SK-N-SH (cell line): Measurements from ENCODE around the gene ITSN2. TPM values are rescaled to one million over a fixed set of nuclear protein-coding genes. Genes with fewer than 3 reads are reported as not detected.

ENCODE experiments used
- CTCF ChIA-PET: fragments of 300-600, 350-600 bp; formaldehyde crosslinking; extraction: SDS; loops from one replicate; lab custom pipeline; 2021; lab: Yijun Ruan, JAX
- POLR2A ChIA-PET: fragments of 350-600 bp; sonication (Branson Sonifier 250); formaldehyde crosslinking; extraction: SDS; loops from one replicate; lab custom pipeline; 2020; ENCODE audit warnings: antibody characterized with exemption, inconsistent platforms; lab: Yijun Ruan, JAX
- DNase-seq: peaks from one replicate; pipeline ENCODE4 v3.0.0; 2012
- H2AFZ ChIP-seq: fragments of 200-600 bp; sonication (generic); 2 replicates; pipeline ENCODE4 v1.8.1; 2016; ENCODE audit warnings: antibody characterized with exemption, mild to moderate bottlenecking, low read depth
- H3F3A ChIP-seq: fragments of 200-600 bp; sonication (generic); replicated peaks from 2 replicates; pipeline ENCODE3; 2016; ENCODE audit warnings: antibody characterized with exemption, mild to moderate bottlenecking; ENCODE audit not compliant: insufficient read depth
- H3K27ac ChIP-seq, 2 experiments: fragments of 200-500 bp in 1 of 2; fragments of 200-600 bp in 1 of 2; sonication (Bioruptor generic) in 1 of 2; sonication (generic), shearing (Covaris generic) in 1 of 2; 2 replicates each; pipeline versions ENCODE4 v1.5.1 to v1.6.1; 2014 to 2016; ENCODE audit warnings: low read depth in 2 of 2, inconsistent platforms in 1 of 2, low read length in 1 of 2, mild to moderate bottlenecking in 1 of 2, mixed read lengths in 1 of 2
- H3K27me3 ChIP-seq: fragments of 200-600 bp; sonication (generic), shearing (Covaris generic); 2 replicates; pipeline ENCODE4 v1.6.1; 2016; ENCODE audit warnings: mixed run types; ENCODE audit not compliant: insufficient read depth
- H3K36me3 ChIP-seq, 2 experiments: fragments of 200-500 bp in 1 of 2; fragments of 200-600 bp in 1 of 2; sonication (Bioruptor generic) in 1 of 2; sonication (generic) in 1 of 2; replicated peaks in 1 of 2; 2 replicates each; pipeline versions ENCODE3 to v1.5.1; 2014 to 2016; ENCODE audit warnings: low read length in 1 of 2, mild to moderate bottlenecking in 1 of 2; ENCODE audit not compliant: insufficient read depth in 2 of 2, control insufficient read depth in 1 of 2
- H3K4me1 ChIP-seq, 2 experiments: fragments of 200-500 bp in 1 of 2; fragments of 200-600 bp in 1 of 2; sonication (Bioruptor generic) in 1 of 2; sonication (generic), shearing (Covaris generic) in 1 of 2; 2 replicates each; pipeline versions ENCODE4 v1.5.1 to v1.6.1; 2014 to 2016; ENCODE audit warnings: low read depth in 1 of 2, low read length in 1 of 2, mixed run types in 1 of 2; ENCODE audit not compliant: insufficient read depth in 2 of 2, control insufficient read depth in 1 of 2
- H3K4me2 ChIP-seq: fragments of 200-600 bp; sonication (generic), shearing (Covaris generic); 2 replicates; pipeline ENCODE4 v1.6.1; 2017; ENCODE audit warnings: mixed run types
- H3K4me3 ChIP-seq, 2 experiments: fragments of 200-500 bp in 1 of 2; fragments of 200-600 bp in 1 of 2; sonication (Bioruptor generic) in 1 of 2; sonication (generic), shearing (Covaris generic) in 1 of 2; 2 replicates each; pipeline versions ENCODE4 v1.5.1 to v1.8.1; 2014 to 2016; ENCODE audit warnings: low read depth in 2 of 2, inconsistent platforms in 1 of 2, low read length in 1 of 2, mild to moderate bottlenecking in 1 of 2, mixed read lengths in 1 of 2, moderate library complexity in 1 of 2
- H3K79me2 ChIP-seq: fragments of 200-600 bp; sonication (generic); 2 replicates; pipeline ENCODE4 v1.8.1; 2017; ENCODE audit warnings: mild to moderate bottlenecking; ENCODE audit not compliant: insufficient read depth
- H3K9ac ChIP-seq: fragments of 200-600 bp; sonication (generic); 2 replicates; pipeline ENCODE4 v1.6.1; 2017; ENCODE audit warnings: mixed run types
- H3K9me2 ChIP-seq: fragments of 200-600 bp; sonication (generic); 2 replicates; pipeline ENCODE4 v1.6.1; 2017; ENCODE audit warnings: mixed run types
- H3K9me3 ChIP-seq: fragments of 200-600 bp; sonication (generic); 2 replicates; pipeline ENCODE4 v1.6.1; 2017; ENCODE audit warnings: mixed run types, mild to moderate bottlenecking, moderate library complexity
- H4K20me1 ChIP-seq: fragments of 200-600 bp; sonication (generic); 2 replicates; pipeline ENCODE4 v1.6.1; 2017; ENCODE audit warnings: mild to moderate bottlenecking, mixed run types; ENCODE audit not compliant: insufficient read depth
- EP300 ChIP-seq, 2 experiments: IDR thresholded peaks; 2 replicates each; pipeline versions ENCODE4 v1.4.0 to v1.6.1; 2012; ENCODE audit warnings: borderline replicate concordance in 1 of 2, low read depth in 1 of 2, low read length in 1 of 2
- FOSL2 ChIP-seq: IDR thresholded peaks from 2 replicates; pipeline ENCODE4 v1.4.0; 2012; ENCODE audit warnings: low read depth, mild to moderate bottlenecking, moderate library complexity, borderline replicate concordance
- MEF2A ChIP-seq: IDR thresholded peaks from 2 replicates; pipeline ENCODE4 v1.4.0; 2012; ENCODE audit warnings: low read depth, borderline replicate concordance
- MXI1 ChIP-seq: IDR thresholded peaks from 2 replicates; pipeline ENCODE4 v1.6.1; 2012; ENCODE audit warnings: mild to moderate bottlenecking, low read depth, low read length, improper control_type of control experiment
- NFIC ChIP-seq: IDR thresholded peaks from 2 replicates; pipeline ENCODE4 v1.4.0; 2012; ENCODE audit warnings: borderline replicate concordance
- REST ChIP-seq: IDR thresholded peaks from 2 replicates; pipeline ENCODE4 v1.6.1; 2012; ENCODE audit warnings: mild to moderate bottlenecking, low read depth, low read length, moderate library complexity
- RXRA ChIP-seq: IDR thresholded peaks from 2 replicates; pipeline ENCODE4 v1.4.0; 2012; ENCODE audit warnings: low read depth, mild to moderate bottlenecking, borderline replicate concordance
- TAF1 ChIP-seq: IDR thresholded peaks from 2 replicates; pipeline ENCODE4 v1.6.1; 2012; ENCODE audit warnings: low read depth, mild to moderate bottlenecking, low read length, moderate library complexity, borderline replicate concordance
- TCF12 ChIP-seq: IDR thresholded peaks from 2 replicates; pipeline ENCODE4 v1.4.0; 2012
- TEAD4 ChIP-seq: IDR thresholded peaks from 2 replicates; pipeline ENCODE4 v1.4.0; 2012; ENCODE audit warnings: mild to moderate bottlenecking, borderline replicate concordance; ENCODE audit not compliant: insufficient read depth
- USF2 ChIP-seq: fragments of 150-350 bp; IDR thresholded peaks from 2 replicates; pipeline ENCODE4 v1.6.1; 2017; ENCODE audit warnings: antibody characterized with exemption, low read length, low read depth, borderline replicate concordance
- YY1 ChIP-seq: IDR thresholded peaks from 2 replicates; pipeline ENCODE4 v1.4.0; 2012; ENCODE audit warnings: low read depth, mild to moderate bottlenecking
- WGBS: methylation state at CpG from one replicate; pipeline ENCODE4 v1.1.6; 2017; ENCODE audit warnings: low lambda C conversion rate; 5-methylcytosine and 5-hydroxymethylcytosine counted together
- polyA plus RNA-seq, 3 experiments: library from polyadenylated mRNA; depleted of rRNA; stranded (reverse); fragments of >200 nt; gene quantifications; 2 replicates each; pipeline ENCODE4 v1.2.3, GENCODE V29; 2012
- TF ChIP-seq, protein P1 (sequence below): IDR thresholded peaks from 2 replicates; pipeline ENCODE4 v1.4.0; 2012; ENCODE audit warnings: low read depth, borderline replicate concordance
- TF ChIP-seq, protein P2 (sequence below): IDR thresholded peaks from 2 replicates; pipeline ENCODE4 v1.4.0; 2012; ENCODE audit warnings: low read depth
- TF ChIP-seq, protein P3 (sequence below): fragments of 150-350 bp; IDR thresholded peaks from 2 replicates; pipeline ENCODE4 v1.6.1; 2016; ENCODE audit warnings: mild to moderate bottlenecking, low read depth, low read length

ITSN2 gene
- polyA plus RNA-seq, 1 of the 3 experiments (the other 2 are of a cell fraction) = 11.9 TPM

GRCh38 chr2:24206714-24207113 lies 153.6 kb downstream of the ITSN2 start (continued):
- TF ChIP-seq USF2 (no peak), REST (no peak)

- no peak overlapping the region for H2AFZ ChIP-seq
- H3K9me2 ChIP-seq = no peaks in the 10 kb centered on the region
- no peak overlapping the region for H3K27ac ChIP-seq
- ChIA-PET CTCF (interaction anchor here (1.0 to 1.1 kb wide), 2 partner anchors 28 to 45 kb away, joined by 3 to 5 read pairs; no protein-coding TSS in a partner anchor), POLR2A (interaction anchor here (0.5 kb wide), 1 partner anchor 11 kb away, joined by 3 read pairs; no protein-coding TSS in a partner anchor)
- no peaks in the 10 kb centered on the region for H3K79me2 ChIP-seq
- no peaks in the 10 kb centered on the region for H3K9me3 ChIP-seq
- no peak for DNase-seq
- H4K20me1 ChIP-seq = no peaks in the 10 kb centered on the region
- peaks cover 0 to 42% of the 10 kb centered on the region in 2 experiments for H3K36me3 ChIP-seq
- TF ChIP-seq FOSL2 = no peak
- TF ChIP-seq, protein P1, sequence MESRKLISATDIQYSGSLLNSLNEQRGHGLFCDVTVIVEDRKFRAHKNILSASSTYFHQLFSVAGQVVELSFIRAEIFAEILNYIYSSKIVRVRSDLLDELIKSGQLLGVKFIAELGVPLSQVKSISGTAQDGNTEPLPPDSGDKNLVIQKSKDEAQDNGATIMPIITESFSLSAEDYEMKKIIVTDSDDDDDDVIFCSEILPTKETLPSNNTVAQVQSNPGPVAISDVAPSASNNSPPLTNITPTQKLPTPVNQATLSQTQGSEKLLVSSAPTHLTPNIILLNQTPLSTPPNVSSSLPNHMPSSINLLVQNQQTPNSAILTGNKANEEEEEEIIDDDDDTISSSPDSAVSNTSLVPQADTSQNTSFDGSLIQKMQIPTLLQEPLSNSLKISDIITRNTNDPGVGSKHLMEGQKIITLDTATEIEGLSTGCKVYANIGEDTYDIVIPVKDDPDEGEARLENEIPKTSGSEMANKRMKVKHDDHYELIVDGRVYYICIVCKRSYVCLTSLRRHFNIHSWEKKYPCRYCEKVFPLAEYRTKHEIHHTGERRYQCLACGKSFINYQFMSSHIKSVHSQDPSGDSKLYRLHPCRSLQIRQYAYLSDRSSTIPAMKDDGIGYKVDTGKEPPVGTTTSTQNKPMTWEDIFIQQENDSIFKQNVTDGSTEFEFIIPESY = no peak
- no peak for TF ChIP-seq NFIC
- no peak for TF ChIP-seq TAF1
- TF ChIP-seq TCF12 = no peak
- no peak for TF ChIP-seq MXI1
- no peak for TF ChIP-seq YY1
- TF ChIP-seq, protein P2, sequence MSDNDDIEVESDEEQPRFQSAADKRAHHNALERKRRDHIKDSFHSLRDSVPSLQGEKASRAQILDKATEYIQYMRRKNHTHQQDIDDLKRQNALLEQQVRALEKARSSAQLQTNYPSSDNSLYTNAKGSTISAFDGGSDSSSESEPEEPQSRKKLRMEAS = no peak
- no peak for TF ChIP-seq MEF2A
- no peak for TF ChIP-seq TEAD4
- no peak for TF ChIP-seq USF2
- TF ChIP-seq EP300 (IDR thresholded peaks at IDR 0.05; ENCODE audit: borderline replicate concordance in 1 of 2, low read depth in 1 of 2, low read length in 1 of 2) = no peak
- TF ChIP-seq, protein P3, sequence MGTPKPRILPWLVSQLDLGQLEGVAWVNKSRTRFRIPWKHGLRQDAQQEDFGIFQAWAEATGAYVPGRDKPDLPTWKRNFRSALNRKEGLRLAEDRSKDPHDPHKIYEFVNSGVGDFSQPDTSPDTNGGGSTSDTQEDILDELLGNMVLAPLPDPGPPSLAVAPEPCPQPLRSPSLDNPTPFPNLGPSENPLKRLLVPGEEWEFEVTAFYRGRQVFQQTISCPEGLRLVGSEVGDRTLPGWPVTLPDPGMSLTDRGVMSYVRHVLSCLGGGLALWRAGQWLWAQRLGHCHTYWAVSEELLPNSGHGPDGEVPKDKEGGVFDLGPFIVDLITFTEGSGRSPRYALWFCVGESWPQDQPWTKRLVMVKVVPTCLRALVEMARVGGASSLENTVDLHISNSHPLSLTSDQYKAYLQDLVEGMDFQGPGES = no peak
- no peak for TF ChIP-seq RXRA
- no peak overlapping the region for H3K9ac ChIP-seq
- 95% methylated on average over 6 of the region's 6 CpGs for WGBS
- no peaks in the 10 kb centered on the region for H3F3A ChIP-seq
- no peaks in the 10 kb centered on the region; a peak in 1 of 4 replicates for H3K4me1 ChIP-seq
- no peaks in the 10 kb centered on the region for H3K27me3 ChIP-seq
- no peak overlapping the region for H3K4me3 ChIP-seq
- no peak overlapping the region for H3K4me2 ChIP-seq
These were observed 154.1 kb downstream of the ITSN2 start for GRCh38 chr2:24206242-24206641.
